Pancreas (tissue), 10 donors: ENCODE results near the gene GATAD2A. TPM values are rescaled to one million over a fixed set of nuclear protein-coding genes. Genes with fewer than 3 reads are reported as not detected.

Experiments used
- ATAC-seq, 4 donors: fragments of 200-7000 bp; cut with Tn5 transposase; one replicate each; pipeline versions ENCODE4 v1.8.0 to v1.9.1; 2020; ENCODE audit warnings: mild to moderate bottlenecking in 4 of 4, moderate library complexity in 4 of 4
- DNase-seq, 6 donors: peaks; one replicate each; pipeline ENCODE4 v3.0.0-alpha.2; 2020
- FAIRE-seq: peaks from 2 replicates; lab custom pipeline; 2012; peaks lifted over from hg19 to GRCh38; lab: Jason Lieb, UNC
- H3K27ac ChIP-seq, 4 donors: fragments of 200-600 bp; sonication (generic); 1 replicate in 3 of 4; 2 replicates in 1 of 4; pipeline versions ENCODE4 v1.5.0 to v1.8.0; 2020
- H3K27me3 ChIP-seq, 4 donors: fragments of 200-600 bp; one replicate each; pipeline ENCODE4 v1.8.0; 2021
- H3K36me3 ChIP-seq, 3 donors: fragments of 200-600 bp; sonication (generic) in 1 of 3; one replicate each; pipeline versions ENCODE4 v1.5.0 to v1.8.0; 2020 to 2021
- H3K4me1 ChIP-seq, 3 donors: fragments of 200-600 bp; one replicate each; pipeline ENCODE4 v1.8.0; 2021
- H3K4me3 ChIP-seq, 4 donors: fragments of 200-600 bp; sonication (generic) in 2 of 4; one replicate each; pipeline versions ENCODE4 v1.5.0 to v1.8.0; 2020 to 2021
- H3K9me3 ChIP-seq, 4 donors: fragments of 200-600 bp; one replicate each; pipeline ENCODE4 v1.8.0; 2021
- CTCF ChIP-seq, 4 donors: fragments of 200-600 bp; sonication (generic) in 3 of 4; IDR thresholded peaks; one replicate each; pipeline versions ENCODE4 v1.5.0 to v1.8.0; 2021; ENCODE audit warnings: antibody characterized with exemption in 4 of 4
- WGBS, 2 donors: extraction: QIAGEN DNeasy Blood & Tissue Kit; methylation state at CpG; one replicate each; pipeline ENCODE4 v1.1.7; 2013; 5-methylcytosine and 5-hydroxymethylcytosine counted together
- intact Hi-C, 3 donors: fragments of 100-400 bp; cut with DNase I; formaldehyde crosslinking; loops; one replicate each; pipeline versions ENCODE4 v1.11.1 to v1.14.2; 2022
- polyA plus RNA-seq, 2 donors: library from polyadenylated mRNA; stranded (reverse); fragments of 200-250 nt; gene quantifications; one replicate each; pipeline ENCODE4 v1.2.3, GENCODE V29; 2013
- total RNA-seq, 6 donors: library from RNA; stranded (reverse); fragmentation: NEBNext Ultra II Directional in 4 of 6; extraction: Animal tissue kit (Norgen Biotek cat#: 25700) in 4 of 6; gene quantifications; one replicate each; pipeline versions ENCODE4 v1.2.1 to v1.2.4, GENCODE V29; 2021 to 2023
- donor health status: healthy with polysubstance abuse.
- donor health status: DM: no; HTN: no; CAD: no; lungs with moderate emphysema.
- donor health status: DM: no; HTN: no; CAD: no.
- donor health status: control.
- donor health status: control.
- donor health status: Bipolar disorder and iron deficiency.
- donor health status: DM: yes; HTN: yes; CAD: no.
- donor health status: DM: no; HTN: no; CAD: no.
- donor health status: DM: no; HTN: no; CAD: no.
- donor health status: DM: yes; HTN: yes; CAD: no.

GATAD2A gene
- total and polyA plus RNA-seq, 8 donors = 11.9 to 51.8 (median 36.7) TPM

GRCh38 chr19:19502808-19503602, 97.5 kb downstream of the GATAD2A start:
- 89 to 91% methylated on average over 18 of the region's 18 CpGs for WGBS, 2 donors
- no peaks in the 10 kb centered on the region for H3K27me3 ChIP-seq
- no peak overlapping the region for H3K27ac ChIP-seq
- ATAC-seq (no peak), DNase-seq (no peak), FAIRE-seq (no peak)
- H3K4me3 ChIP-seq = no peak overlapping the region
- H3K4me1 ChIP-seq = no peaks in the 10 kb centered on the region
- intact Hi-C loops = no loop called here
- H3K9me3 ChIP-seq = no peaks in the 10 kb centered on the region
- peaks cover 0 to 57% (median 7%) of the 10 kb centered on the region in 3 donors for H3K36me3 ChIP-seq
- TF ChIP-seq CTCF (IDR thresholded peaks at IDR 0.05) = no peak

- Histone ChIP-seq H3K4me3 (no peak overlapping the region), H3K27me3 (no peaks in the 10 kb centered on the region), H3K36me3 (peaks cover 0 to 47% (median 0%) of the 10 kb centered on the region in 3 donors), H3K27ac (no peak overlapping the region), H3K4me1 (no peaks in the 10 kb centered on the region), H3K9me3 (no peaks in the 10 kb centered on the region)
- 89 to 91% methylated on average over 23 of the region's 23 CpGs for WGBS, 2 donors
- ATAC-seq (no peak), FAIRE-seq (no peak), DNase-seq (no peak)
- no peak for TF ChIP-seq CTCF (IDR thresholded peaks at IDR 0.05)
- intact Hi-C loops = no loop called here
Measured at GRCh38 chr19:19504754-19505668, 99.5 kb downstream of the GATAD2A start.

GRCh38 chr19:19505669-19506326, 100.3 kb downstream of the GATAD2A start:
- peaks cover 0 to 46% (median 0%) of the 10 kb centered on the region in 3 donors for H3K36me3 ChIP-seq
- no peaks in the 10 kb centered on the region for H3K4me1 ChIP-seq
- H3K9me3 ChIP-seq = no peaks in the 10 kb centered on the region
- intact Hi-C loops = no loop called here
- FAIRE-seq (no peak), ATAC-seq (no peak), DNase-seq (no peak)
- no peak overlapping the region for H3K27ac ChIP-seq
- no peaks in the 10 kb centered on the region for H3K27me3 ChIP-seq
- TF ChIP-seq CTCF (IDR thresholded peaks at IDR 0.05) = no peak
- 92 to 94% methylated on average over 27 of the region's 27 CpGs for WGBS, 2 donors
- no peak overlapping the region for H3K4me3 ChIP-seq

- H3K27ac ChIP-seq = no peak overlapping the region
- H3K4me3 ChIP-seq = no peak overlapping the region
- no peaks in the 10 kb centered on the region for H3K27me3 ChIP-seq
- no peaks in the 10 kb centered on the region for H3K9me3 ChIP-seq
- no peaks in the 10 kb centered on the region for H3K4me1 ChIP-seq
- DNase-seq (no peak), FAIRE-seq (no peak), ATAC-seq (no peak)
- no peak for TF ChIP-seq CTCF (IDR thresholded peaks at IDR 0.05)
- H3K36me3 ChIP-seq = peaks cover 0 to 41% (median 0%) of the 10 kb centered on the region in 3 donors
- 92 to 95% methylated on average over 12 of the region's 12 CpGs for WGBS, 2 donors
- intact Hi-C loops = no loop called here
Measured at GRCh38 chr19:19506592-19506991, 101.1 kb downstream of the GATAD2A start.
